Testis (tissue), 2 donors: ENCODE results near the gene RUSF1.

Source experiments
- POLR2A ChIP-seq: fragments of 450-650 bp; IDR thresholded peaks from one replicate; pipeline ENCODE4 v1.6.1; 2017; ENCODE audit warnings: antibody characterized with exemption, mild to moderate bottlenecking, moderate library complexity
- TF ChIP-seq, protein P1 (sequence below), 3 experiments: fragments of 450-650 bp in 2 of 3; fragments of 200-600 bp in 1 of 3; sonication (generic) in 1 of 3; IDR thresholded peaks; one replicate each; pipeline ENCODE4 v1.5.1; 2016 to 2019; ENCODE audit warnings: antibody characterized with exemption in 3 of 3, mild to moderate bottlenecking in 2 of 3, moderate library complexity in 1 of 3

DNA sequence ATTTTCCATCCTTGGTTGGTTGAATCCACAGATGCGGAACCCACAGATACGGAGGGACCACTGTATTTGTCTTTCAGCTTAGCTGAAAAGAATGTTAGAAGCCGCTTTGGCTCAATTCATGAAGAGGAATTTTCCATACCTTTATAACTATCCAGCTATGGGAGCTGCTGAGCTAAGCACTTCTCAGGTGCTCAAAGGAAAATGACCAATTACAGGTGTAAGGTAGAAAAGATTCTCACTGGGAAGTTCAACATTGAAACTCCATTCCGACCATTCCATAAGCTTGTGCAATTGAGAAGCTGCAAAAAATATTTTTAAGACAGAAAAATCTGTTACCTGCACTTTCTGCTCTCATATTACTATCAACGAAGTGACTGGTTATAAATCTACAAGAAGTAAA is 22.2 kb upstream of the RUSF1 start:
- TF ChIP-seq, protein P1, sequence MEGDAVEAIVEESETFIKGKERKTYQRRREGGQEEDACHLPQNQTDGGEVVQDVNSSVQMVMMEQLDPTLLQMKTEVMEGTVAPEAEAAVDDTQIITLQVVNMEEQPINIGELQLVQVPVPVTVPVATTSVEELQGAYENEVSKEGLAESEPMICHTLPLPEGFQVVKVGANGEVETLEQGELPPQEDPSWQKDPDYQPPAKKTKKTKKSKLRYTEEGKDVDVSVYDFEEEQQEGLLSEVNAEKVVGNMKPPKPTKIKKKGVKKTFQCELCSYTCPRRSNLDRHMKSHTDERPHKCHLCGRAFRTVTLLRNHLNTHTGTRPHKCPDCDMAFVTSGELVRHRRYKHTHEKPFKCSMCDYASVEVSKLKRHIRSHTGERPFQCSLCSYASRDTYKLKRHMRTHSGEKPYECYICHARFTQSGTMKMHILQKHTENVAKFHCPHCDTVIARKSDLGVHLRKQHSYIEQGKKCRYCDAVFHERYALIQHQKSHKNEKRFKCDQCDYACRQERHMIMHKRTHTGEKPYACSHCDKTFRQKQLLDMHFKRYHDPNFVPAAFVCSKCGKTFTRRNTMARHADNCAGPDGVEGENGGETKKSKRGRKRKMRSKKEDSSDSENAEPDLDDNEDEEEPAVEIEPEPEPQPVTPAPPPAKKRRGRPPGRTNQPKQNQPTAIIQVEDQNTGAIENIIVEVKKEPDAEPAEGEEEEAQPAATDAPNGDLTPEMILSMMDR (IDR thresholded peaks at IDR 0.05): no peak
- TF ChIP-seq POLR2A: no peak
